K562 (cell line): ENCODE measurements around the gene VPS45. TPM values are rescaled to one million over a fixed set of nuclear protein-coding genes. Genes with fewer than 3 reads are reported as not detected.
A peak's percentile ranks its signal among the peaks of the same experiment; 100 is the strongest.

Experiments
- ATAC-seq: fragments of 200-7000 bp; cut with Tn5 transposase; 3 replicates; pipeline ENCODE4 v1.9.1; 2020; ENCODE audit warnings: moderate library complexity
- BruUV-seq: library from RNA; stranded (reverse); fragments of 400-500 nt; replicated peaks from 2 replicates; lab custom pipeline; 2021; lab: Mats Ljungman, UMichigan
- CTCF ChIA-PET: fragments of 300-600 bp; formaldehyde crosslinking; extraction: SDS; loops from one replicate; lab custom pipeline; 2021; ENCODE audit warnings: low intra/inter-chr PET ratio; lab: Yijun Ruan, JAX
- POLR2A ChIA-PET: fragments of 300-600, 350-650 bp; sonication (Branson Sonifier 250); formaldehyde crosslinking; extraction: SDS; loops from one replicate; lab custom pipeline; 2021; ENCODE audit warnings: antibody characterized with exemption, inconsistent platforms; lab: Yijun Ruan, JAX
- DNase-seq, 4 experiments: peaks; one replicate each; pipeline versions ENCODE4 v3.0.0 to v3.0.0-alpha.2; 2011 to 2018; ENCODE audit warnings: low spot score in 3 of 4, mixed read lengths in 3 of 4; ENCODE audit errors: extremely low read depth in 1 of 4
- FAIRE-seq: peaks from 2 replicates; lab custom pipeline; 2011; peaks lifted over from hg19 to GRCh38; lab: Jason Lieb, UNC
- H2AFZ ChIP-seq: 2 replicates; pipeline ENCODE4 v1.6.0; 2011; ENCODE audit warnings: low read depth, low read length, control low read depth, inconsistent platforms
- H3K27ac ChIP-seq: fragments of 200-600 bp; 3 replicates; pipeline ENCODE4 v1.8.0; 2011; ENCODE audit warnings: low read depth, mild to moderate bottlenecking, control low read depth, inconsistent platforms, low read length, moderate library complexity, mixed read lengths; ENCODE audit errors: extremely low read depth
- H3K27me3 ChIP-seq, 2 experiments: fragments of 300-600 bp in 1 of 2; 2 replicates in 1 of 2; 3 replicates in 1 of 2; pipeline versions ENCODE4 v1.6.0 to v1.8.0; 2011; ENCODE audit warnings: inconsistent platforms in 2 of 2, low read length in 2 of 2, mild to moderate bottlenecking in 1 of 2, mixed read lengths in 1 of 2, moderate library complexity in 1 of 2; ENCODE audit not compliant: control insufficient read depth in 2 of 2, insufficient read depth in 2 of 2
- H3K36me3 ChIP-seq: fragments of 300-600 bp; 3 replicates; pipeline ENCODE4 v1.8.0; 2011; ENCODE audit warnings: mild to moderate bottlenecking, low read length, inconsistent platforms; ENCODE audit not compliant: control insufficient read depth, insufficient read depth
- H3K4me1 ChIP-seq, 2 experiments: fragments of 200-600 bp in 1 of 2; replicated peaks in 1 of 2; 2 replicates in 1 of 2; 3 replicates in 1 of 2; pipeline versions ENCODE4 v1.5.1 to v1.8.0; 2011; ENCODE audit warnings: inconsistent platforms in 2 of 2, low read length in 2 of 2, mild to moderate bottlenecking in 1 of 2, mixed read lengths in 1 of 2, moderate library complexity in 1 of 2; ENCODE audit not compliant: control insufficient read depth in 2 of 2, insufficient read depth in 2 of 2
- H3K4me2 ChIP-seq: 2 replicates; pipeline ENCODE4 v1.6.1; 2011; ENCODE audit warnings: low read length, control low read depth, inconsistent platforms, mixed read lengths; ENCODE audit not compliant: insufficient read depth
- H3K4me3 ChIP-seq: fragments of 200-600 bp; sonication (generic), shearing (Covaris generic); 2 replicates; pipeline ENCODE4 v1.5.1; 2016; ENCODE audit warnings: control low read depth, inconsistent platforms
- H3K79me2 ChIP-seq: fragments of 200-600 bp; 3 replicates; pipeline ENCODE4 v1.8.0; 2011; ENCODE audit warnings: low read length, inconsistent platforms; ENCODE audit not compliant: control insufficient read depth, insufficient read depth
- H3K9ac ChIP-seq, 2 experiments: 2 replicates each; pipeline versions ENCODE4 v1.6.0 to v1.6.1; 2011; ENCODE audit warnings: low read depth in 2 of 2, low read length in 2 of 2, control low read depth in 1 of 2, inconsistent platforms in 1 of 2, mild to moderate bottlenecking in 1 of 2, mixed read lengths in 1 of 2; ENCODE audit not compliant: insufficient read depth in 1 of 2
- H3K9me1 ChIP-seq: one replicate; pipeline ENCODE4 v1.6.0; 2011; ENCODE audit warnings: inconsistent platforms, mild to moderate bottlenecking, low read length, moderate library complexity; ENCODE audit not compliant: control insufficient read depth, insufficient read depth
- H3K9me3 ChIP-seq: replicated peaks from 2 replicates; pipeline ENCODE4 v1.5.1; 2011; ENCODE audit warnings: low read depth, low read length, inconsistent platforms; ENCODE audit not compliant: control insufficient read depth, insufficient read depth
- H4K20me1 ChIP-seq: replicated peaks from 2 replicates; pipeline ENCODE4 v1.6.1; 2011; ENCODE audit warnings: low read length, inconsistent platforms, mixed read lengths; ENCODE audit not compliant: control insufficient read depth, insufficient read depth
- CBFA2T2 ChIP-seq: fragments of 450-650 bp; conservative IDR thresholded peaks from 2 replicates; pipeline ENCODE4 v1.6.1; 2017; ENCODE audit warnings: mild to moderate bottlenecking
- GTF3C2 ChIP-seq: IDR thresholded peaks from 3 replicates; pipeline ENCODE4 v1.6.1; 2011; ENCODE audit warnings: borderline replicate concordance, mild to moderate bottlenecking, moderate library complexity; ENCODE audit not compliant: insufficient read length; ENCODE audit errors: extremely low read depth
- HDAC2 ChIP-seq: fragments of 450-650 bp; IDR thresholded peaks from 2 replicates; pipeline ENCODE4 v1.6.1; 2016; ENCODE audit warnings: mild to moderate bottlenecking
- HMGXB4 ChIP-seq: sonication (generic); formaldehyde crosslinking; IDR thresholded peaks from 2 replicates; pipeline ENCODE4 v1.8.1; 2023; ENCODE audit warnings: mild to moderate bottlenecking, missing genetic modification reagents
- LEF1 ChIP-seq: fragments of 450-650 bp; IDR thresholded peaks from 2 replicates; pipeline ENCODE4 v1.6.1; 2016; ENCODE audit warnings: mild to moderate bottlenecking
- MTA3 ChIP-seq: fragments of 450-650 bp; formaldehyde crosslinking; IDR thresholded peaks from 2 replicates; pipeline ENCODE4 v1.6.1; 2017; ENCODE audit warnings: mild to moderate bottlenecking, borderline replicate concordance
- MXI1 ChIP-seq: IDR thresholded peaks from 2 replicates; pipeline ENCODE4 v1.6.1; 2011; ENCODE audit warnings: low read depth, mild to moderate bottlenecking, improper control_type of control experiment, low read length
- PKNOX1 ChIP-seq: fragments of 450-650 bp; IDR thresholded peaks from 2 replicates; pipeline ENCODE4 v1.6.1; 2016
- SPI1 ChIP-seq: IDR thresholded peaks from 2 replicates; pipeline ENCODE4 v1.6.1; 2011; ENCODE audit warnings: low read depth, low read length, control low read depth, borderline replicate concordance
- STAG1 ChIP-seq: sonication (generic); formaldehyde crosslinking; IDR thresholded peaks from 2 replicates; pipeline ENCODE4 v1.5.0; 2020; ENCODE audit warnings: missing genetic modification reagents, borderline replicate concordance
- WGBS: fragments of 100-300 bp; shearing (Covaris generic); methylation state at CpG from one replicate; pipeline ENCODE4 v1.1.6; 2016; ENCODE audit warnings: low coverage, mixed read lengths; ENCODE audit not compliant: insufficient coverage; ENCODE audit errors: missing lambda C conversion rate; 5-methylcytosine and 5-hydroxymethylcytosine counted together
- in situ Hi-C: fragments of 300-500 bp; cut with MboI; formaldehyde crosslinking; loops from 4 replicates; pipeline ENCODE4 v1.15.0; 2018; ENCODE audit warnings: inconsistent platforms, mixed read lengths
- intact Hi-C: fragments of 100-400 bp; cut with micrococcal nuclease; formaldehyde crosslinking; loops from 2 replicates; pipeline ENCODE4 v1.14.2; 2022
- polyA plus RNA-seq, 8 experiments: library from polyadenylated mRNA; depleted of rRNA in 4 of 8; stranded (reverse) in 5 of 8; unstranded in 3 of 8; fragments of >200 nt; fragmentation: Nextera tagmentation in 2 of 8; fragmentation: Illumina TruSeq in 1 of 8; extraction: Ambion mirVana in 2 of 8; extraction: Trizol in 1 of 8; gene quantifications; 2 replicates each; pipeline versions ENCODE4 v1.2.1 to v1.2.3, GENCODE V29; 2011 to 2014; ENCODE audit warnings: inconsistent platforms in 1 of 8, missing spikeins in 1 of 8
- total RNA-seq, 7 experiments: library from RNA; depleted of rRNA in 6 of 7; stranded (reverse); fragments of >200 nt in 6 of 7; fragmentation: Illumina TruSeq in 2 of 7; extraction: Trizol in 2 of 7; gene quantifications; 2 replicates each; pipeline versions ENCODE4 v1.2.1 to v1.2.3, GENCODE V29; 2011 to 2021; ENCODE audit warnings: low replicate concordance in 1 of 7

The VPS45 gene
- total and polyA plus RNA-seq, 9 of the 15 experiments (the other 6 are each of a cell fraction or from before 2014, with no cell fraction given), result 17.9 to 48.2 (median 34.4) TPM

GRCh38 chr1:150146849-150147542 lies 79.4 kb downstream of the VPS45 start (continued):
- TF ChIP-seq CBFA2T2 (peak; percentile 54), PKNOX1 (peak; percentile 60), HDAC2 (0 out of 2 replicates have a peak, but pooled peaks have one; percentile 29), SPI1 (no peak)

GRCh38 chr1:150148837-150149270 lies 81.3 kb downstream of the VPS45 start:
- ChIA-PET POLR2A (interaction anchor here (0.5 to 1.0 kb wide), 2 partner anchors 9 to 57 kb away, joined by 3 to 4 read pairs; no protein-coding TSS in a partner anchor), CTCF (interaction anchor here (0.6 kb wide), 1 partner anchor 14 kb away, joined by 3 read pairs; no protein-coding TSS in a partner anchor)
- FAIRE-seq, result peak; percentile 11
- Histone ChIP-seq H3K9ac (0 out of 4 replicates have a peak overlapping the region, but pooled peaks of 1 of the 2 experiments have one; percentile 16), H3K9me1 (no peaks in the 10 kb centered on the region), H3K36me3 (no peaks in the 10 kb centered on the region), H2AFZ (peak overlapping the region; percentile 56), H3K4me1 (peaks cover 24% of the 10 kb centered on the region in 2 experiments), H3K27ac (no peak overlapping the region), H3K4me3 (no peak overlapping the region), H3K9me3 (no peaks in the 10 kb centered on the region), H3K27me3 (no peaks in the 10 kb centered on the region), H3K4me2 (0 out of 2 replicates have a peak overlapping the region, but pooled peaks have one; percentile 23), H4K20me1 (no peaks in the 10 kb centered on the region; the same call in 1 of the 2 replicates), H3K79me2 (peaks cover 5% of the 10 kb centered on the region; the same call in 1 of the 3 replicates)
- intact Hi-C loops (no loop called here), in situ Hi-C loops (no loop called here)
- no TSS peak for BruUV-seq
- no peak for ATAC-seq
- WGBS, result 47% methylated on average over 8 of the region's 8 CpGs
- peak in 1 of 4 experiments; percentile 6 for DNase-seq
- TF ChIP-seq GTF3C2 (no peak), LEF1 (no peak), MXI1 (no peak), STAG1 (CRISPR knock-in tag) (no peak), HMGXB4 (CRISPR knock-in tag) (no peak), MTA3 (no peak)
